ENCODE data around the gene TECPR2.

- TF ChIP-seq CTCF (IDR thresholded peaks at IDR 0.05) (no peak), POLR2A (IDR thresholded peaks at IDR 0.05) (no peak)
These were observed 160.4 kb downstream of the TECPR2 start for GRCh38 chr14:102523200-102523568.
